PC-9 (cell line): ENCODE results near the gene BASP1.
"Not testable (repeated sequence)": the region's sequence is repeated elsewhere in the genome, so short reads cannot be mapped to it uniquely, and the experiment has no call there.

Experiments used
- EZH2 ChIP-seq: fragments of 200-600 bp; sonication (generic); IDR thresholded peaks from 2 replicates; pipeline ENCODE4 v1.8.0; 2017; ENCODE audit warnings: antibody characterized with exemption, low read depth
- TF ChIP-seq, protein P1 (sequence below): fragments of 200-600 bp; sonication (generic); conservative IDR thresholded peaks from 2 replicates; pipeline ENCODE4 v1.6.1; 2017; ENCODE audit warnings: mixed run types, antibody characterized with exemption, mild to moderate bottlenecking, moderate library complexity

DNA sequence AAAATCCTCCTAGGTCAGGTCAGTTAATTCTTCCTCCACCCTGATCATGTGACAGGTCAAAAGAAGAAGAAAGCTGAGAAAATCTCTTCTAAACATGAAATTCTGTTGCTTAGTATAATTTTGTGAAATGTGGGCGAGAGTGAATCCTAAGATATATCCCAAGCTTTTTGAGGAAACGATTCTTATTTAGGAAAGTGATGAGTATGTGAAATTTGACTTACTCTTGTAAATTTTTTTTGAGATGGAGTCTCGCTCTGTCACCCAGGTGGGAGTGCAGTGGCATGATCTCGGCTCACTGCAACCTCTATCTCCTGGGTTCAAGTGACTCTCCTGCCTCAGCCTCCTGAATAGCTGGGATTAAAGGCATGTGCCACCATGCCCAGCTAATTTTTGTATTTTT, 93.1 kb downstream of the BASP1 start:
- TF ChIP-seq, protein P1, sequence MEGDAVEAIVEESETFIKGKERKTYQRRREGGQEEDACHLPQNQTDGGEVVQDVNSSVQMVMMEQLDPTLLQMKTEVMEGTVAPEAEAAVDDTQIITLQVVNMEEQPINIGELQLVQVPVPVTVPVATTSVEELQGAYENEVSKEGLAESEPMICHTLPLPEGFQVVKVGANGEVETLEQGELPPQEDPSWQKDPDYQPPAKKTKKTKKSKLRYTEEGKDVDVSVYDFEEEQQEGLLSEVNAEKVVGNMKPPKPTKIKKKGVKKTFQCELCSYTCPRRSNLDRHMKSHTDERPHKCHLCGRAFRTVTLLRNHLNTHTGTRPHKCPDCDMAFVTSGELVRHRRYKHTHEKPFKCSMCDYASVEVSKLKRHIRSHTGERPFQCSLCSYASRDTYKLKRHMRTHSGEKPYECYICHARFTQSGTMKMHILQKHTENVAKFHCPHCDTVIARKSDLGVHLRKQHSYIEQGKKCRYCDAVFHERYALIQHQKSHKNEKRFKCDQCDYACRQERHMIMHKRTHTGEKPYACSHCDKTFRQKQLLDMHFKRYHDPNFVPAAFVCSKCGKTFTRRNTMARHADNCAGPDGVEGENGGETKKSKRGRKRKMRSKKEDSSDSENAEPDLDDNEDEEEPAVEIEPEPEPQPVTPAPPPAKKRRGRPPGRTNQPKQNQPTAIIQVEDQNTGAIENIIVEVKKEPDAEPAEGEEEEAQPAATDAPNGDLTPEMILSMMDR: not testable (repeated sequence)
- not testable (repeated sequence) for TF ChIP-seq EZH2
